Progenitor cell of endocrine pancreas (in vitro differentiated cells): Measurements from ENCODE around the gene PXMP2. TPM values are rescaled to one million over a fixed set of nuclear protein-coding genes. Genes with fewer than 3 reads are reported as not detected.

Experiments used
- DNase-seq: peaks from one replicate; pipeline ENCODE4 v3.0.0; 2021; ENCODE audit warnings: low spot score; ENCODE audit not compliant: unreplicated experiment
- H3K27ac Mint-ChIP-seq: 2 replicates; pipeline ENCODE4 v1.8.0; 2021; ENCODE audit warnings: mild to moderate bottlenecking, moderate library complexity, mixed read lengths
- H3K27me3 Mint-ChIP-seq: 2 replicates; pipeline ENCODE4 v1.8.0; 2021; ENCODE audit warnings: mixed read lengths
- H3K36me3 Mint-ChIP-seq: 2 replicates; pipeline ENCODE4 v1.8.0; 2022; ENCODE audit warnings: mixed read lengths; ENCODE audit not compliant: insufficient read depth
- H3K4me1 Mint-ChIP-seq: 2 replicates; pipeline ENCODE4 v1.8.0; 2021; ENCODE audit warnings: low read depth, mixed read lengths
- H3K4me3 Mint-ChIP-seq: 2 replicates; pipeline ENCODE4 v1.8.0; 2021; ENCODE audit warnings: low read depth, mild to moderate bottlenecking, moderate library complexity, mixed read lengths
- H3K9me3 Mint-ChIP-seq: 2 replicates; pipeline ENCODE4 v1.8.0; 2021; ENCODE audit warnings: low read depth, mixed read lengths
- CTCF ChIP-seq: fragments of 200-600 bp; sonication (generic); IDR thresholded peaks from one replicate; pipeline ENCODE4 v1.5.0; 2021; ENCODE audit warnings: antibody characterized with exemption, mild to moderate bottlenecking; ENCODE audit not compliant: unreplicated experiment
- total RNA-seq: library from RNA; stranded (reverse); gene quantifications from 2 replicates; pipeline ENCODE4 v1.2.1, GENCODE V29; 2021

PXMP2 gene
- total RNA-seq, 1 donor from 2014 or later = 25.0 TPM

GRCh38 chr12:132739600-132740312, 52.4 kb downstream of the PXMP2 start:
- no peaks in the 10 kb centered on the region for H3K27me3 Mint-ChIP-seq
- no peaks in the 10 kb centered on the region for H3K9me3 Mint-ChIP-seq
- DNase-seq = no peak
- no peak overlapping the region for H3K4me3 Mint-ChIP-seq
- peak overlapping the region; percentile 77 for H3K27ac Mint-ChIP-seq
- no peak for TF ChIP-seq CTCF
- H3K4me1 Mint-ChIP-seq = no peaks in the 10 kb centered on the region
- peaks cover 35% of the 10 kb centered on the region for H3K36me3 Mint-ChIP-seq

- Mint-ChIP-seq H3K4me1 (no peaks in the 10 kb centered on the region), H3K36me3 (peaks cover 37% of the 10 kb centered on the region), H3K27me3 (no peaks in the 10 kb centered on the region), H3K27ac (no peak overlapping the region), H3K4me3 (no peak overlapping the region), H3K9me3 (no peaks in the 10 kb centered on the region)
- TF ChIP-seq CTCF = no peak
- no peak for DNase-seq
These were observed 52.9 kb downstream of the PXMP2 start for GRCh38 chr12:132740313-132740646.

GRCh38 chr12:132740652-132741051, 53.3 kb downstream of the PXMP2 start:
- peaks cover 36% of the 10 kb centered on the region for H3K36me3 Mint-ChIP-seq
- H3K4me3 Mint-ChIP-seq = no peak overlapping the region
- no peak for DNase-seq

GRCh38 chr12:132741620-132742019, 54.2 kb downstream of the PXMP2 start:
- Mint-ChIP-seq H3K4me3 (no peak overlapping the region), H3K36me3 (peaks cover 37% of the 10 kb centered on the region), H3K4me1 (no peaks in the 10 kb centered on the region), H3K27me3 (no peaks in the 10 kb centered on the region), H3K9me3 (no peaks in the 10 kb centered on the region), H3K27ac (no peak overlapping the region)
- TF ChIP-seq CTCF = no peak
- no peak for DNase-seq

More at GRCh38 chr12:132740652-132741051, 53.3 kb downstream of the PXMP2 start:
- Mint-ChIP-seq H3K27ac (no peak overlapping the region), H3K9me3 (no peaks in the 10 kb centered on the region), H3K27me3 (no peaks in the 10 kb centered on the region), H3K4me1 (no peaks in the 10 kb centered on the region)
- no peak for TF ChIP-seq CTCF

- H3K4me1 Mint-ChIP-seq = no peaks in the 10 kb centered on the region
- no peaks in the 10 kb centered on the region for H3K27me3 Mint-ChIP-seq
- H3K36me3 Mint-ChIP-seq = peaks cover 32% of the 10 kb centered on the region
- no peak overlapping the region for H3K27ac Mint-ChIP-seq
- no peak for TF ChIP-seq CTCF
- H3K4me3 Mint-ChIP-seq = no peak overlapping the region
- no peaks in the 10 kb centered on the region for H3K9me3 Mint-ChIP-seq
- DNase-seq = no peak
These were observed 56.4 kb downstream of the PXMP2 start for GRCh38 chr12:132743831-132744230.
